GM12878 (cell line): ENCODE data around the gene PPP6R1. TPM values are rescaled to one million over a fixed set of nuclear protein-coding genes. Genes with fewer than 3 reads are reported as not detected.
A peak's percentile ranks its signal among the peaks of the same experiment; 100 is the strongest.

Experiments used
- ATAC-seq: fragments of 200-7000 bp; cut with Tn5 transposase; 3 replicates; pipeline ENCODE4 v1.9.1; 2020; ENCODE audit warnings: mild to moderate bottlenecking, moderate library complexity
- BruUV-seq: library from RNA; stranded (reverse); fragments of 400-500 nt; replicated peaks from 2 replicates; lab custom pipeline; 2021; lab: Mats Ljungman, UMichigan
- CTCF ChIA-PET: fragments of 300-600 bp; sonication (Branson Sonifier 250); formaldehyde crosslinking; extraction: SDS; loops from one replicate; lab custom pipeline; 2021; ENCODE audit warnings: inconsistent platforms; lab: Yijun Ruan, JAX
- POLR2A ChIA-PET: fragments of 350-600 bp; formaldehyde crosslinking; extraction: SDS; loops from one replicate; lab custom pipeline; 2021; ENCODE audit warnings: inconsistent platforms; lab: Charles Lee
- RAD21 ChIA-PET: fragments of 300-600 bp; sonication (Branson Sonifier 250); formaldehyde crosslinking; loops from one replicate; lab custom pipeline; 2023; ENCODE audit warnings: antibody characterized with exemption; ENCODE audit not compliant: unreplicated experiment; lab: Charles Lee
- SMC1A ChIA-PET: fragments of 300-600 bp; sonication (Branson Sonifier 250); formaldehyde crosslinking; loops from one replicate; lab custom pipeline; 2023; ENCODE audit not compliant: unreplicated experiment, uncharacterized antibody; lab: Charles Lee
- DNase-seq: peaks from one replicate; pipeline ENCODE4 v3.0.0-alpha.2; 2011; ENCODE audit warnings: low read depth, low spot score
- FAIRE-seq: peaks from 3 replicates; lab custom pipeline; 2011; peaks lifted over from hg19 to GRCh38; lab: Jason Lieb, UNC
- H2AFZ ChIP-seq: 2 replicates; pipeline ENCODE4 v1.6.0; 2011; ENCODE audit warnings: low read depth, low read length, control low read depth; ENCODE audit not compliant: control insufficient read depth
- H3K27ac ChIP-seq: 2 replicates; pipeline ENCODE4 v1.5.1; 2011; ENCODE audit warnings: control low read depth; ENCODE audit not compliant: control insufficient read depth, insufficient read depth
- H3K27me3 ChIP-seq, 2 experiments: replicated peaks in 1 of 2; 2 replicates each; pipeline versions ENCODE4 v1.6.0 to v1.6.1; 2011; ENCODE audit warnings: low read length in 1 of 2; ENCODE audit not compliant: control insufficient read depth in 2 of 2, insufficient read depth in 2 of 2
- H3K36me3 ChIP-seq, 2 experiments: 2 replicates each; pipeline ENCODE4 v1.5.1; 2011; ENCODE audit warnings: low read length in 1 of 2; ENCODE audit not compliant: control insufficient read depth in 2 of 2, insufficient read depth in 2 of 2
- H3K4me1 ChIP-seq: 2 replicates; pipeline ENCODE4 v1.6.1; 2011; ENCODE audit warnings: mild to moderate bottlenecking, low read length, moderate library complexity, mixed read lengths; ENCODE audit not compliant: control insufficient read depth, insufficient read depth
- H3K4me2 ChIP-seq: 2 replicates; pipeline ENCODE4 v1.6.0; 2011; ENCODE audit warnings: control low read depth; ENCODE audit not compliant: control insufficient read depth, insufficient read depth
- H3K4me3 ChIP-seq: fragments of 200-600 bp; sonication (generic); 2 replicates; pipeline ENCODE4 v1.5.1; 2016
- H3K79me2 ChIP-seq: 2 replicates; pipeline ENCODE4 v1.6.0; 2011; ENCODE audit warnings: low read length; ENCODE audit not compliant: control insufficient read depth, insufficient read depth
- H3K9ac ChIP-seq: 2 replicates; pipeline ENCODE4 v1.8.0; 2011; ENCODE audit warnings: low read length, control low read depth, mixed read lengths; ENCODE audit not compliant: control insufficient read depth, insufficient read depth
- H3K9me3 ChIP-seq: replicated peaks from 3 replicates; pipeline ENCODE4 v1.5.1; 2011; ENCODE audit warnings: mild to moderate bottlenecking, low read length; ENCODE audit not compliant: control insufficient read depth, insufficient read depth
- H4K20me1 ChIP-seq: 2 replicates; pipeline ENCODE4 v1.6.0; 2011; ENCODE audit not compliant: control insufficient read depth, insufficient read depth
- E4F1 ChIP-seq: fragments of 450-650 bp; IDR thresholded peaks from 2 replicates; pipeline ENCODE4 v1.6.1; 2018; ENCODE audit warnings: borderline replicate concordance, mild to moderate bottlenecking; ENCODE audit not compliant: partially characterized antibody
- EED ChIP-seq: sonication (generic); IDR thresholded peaks from 2 replicates; pipeline ENCODE4 v1.6.1; 2016; ENCODE audit warnings: antibody characterized with exemption, low read depth
- EP300 ChIP-seq, 2 experiments: fragments of 150-350 bp in 1 of 2; IDR thresholded peaks; 2 replicates each; pipeline ENCODE4 v1.6.1; 2011 to 2012; ENCODE audit warnings: low read depth in 2 of 2, low read length in 2 of 2, borderline replicate concordance in 1 of 2, improper control_type of control experiment in 1 of 2, inconsistent platforms in 1 of 2; ENCODE audit not compliant: control insufficient read depth in 1 of 2
- MTA2 ChIP-seq: fragments of 450-650 bp; IDR thresholded peaks from 2 replicates; pipeline ENCODE4 v1.6.1; 2016; ENCODE audit warnings: low read depth, mild to moderate bottlenecking, moderate library complexity
- NFYA ChIP-seq: IDR thresholded peaks from 2 replicates; pipeline ENCODE4 v1.6.1; 2011; ENCODE audit warnings: low read depth, mild to moderate bottlenecking, low read length, improper control_type of control experiment, borderline replicate concordance
- NR2F1 ChIP-seq: fragments of 450-650 bp; conservative IDR thresholded peaks from 2 replicates; pipeline ENCODE4 v1.6.1; 2017; ENCODE audit warnings: mild to moderate bottlenecking
- PBX3 ChIP-seq: IDR thresholded peaks from 2 replicates; pipeline ENCODE4 v1.6.1; 2011; ENCODE audit warnings: mild to moderate bottlenecking, low read depth, low read length, moderate library complexity; ENCODE audit not compliant: insufficient replicate concordance
- POU2F2 ChIP-seq: IDR thresholded peaks from 3 replicates; pipeline ENCODE4 v1.6.1; 2011; ENCODE audit warnings: low read depth, mild to moderate bottlenecking, low read length, borderline replicate concordance
- RAD51 ChIP-seq: fragments of 450-650 bp; IDR thresholded peaks from 2 replicates; pipeline ENCODE4 v1.6.1; 2016; ENCODE audit warnings: moderate library complexity, mild to moderate bottlenecking, inconsistent platforms
- RCOR1 ChIP-seq: conservative IDR thresholded peaks from 2 replicates; pipeline ENCODE4 v1.6.1; 2012; ENCODE audit warnings: low read depth, low read length, improper control_type of control experiment
- RELA ChIP-seq: fragments of 450-650 bp; IDR thresholded peaks from 2 replicates; pipeline ENCODE4 v1.8.0; 2014; ENCODE audit warnings: borderline replicate concordance; ENCODE audit not compliant: partially characterized antibody
- SIN3A ChIP-seq: IDR thresholded peaks from 2 replicates; pipeline ENCODE4 v1.6.1; 2012; ENCODE audit warnings: low read depth, low read length, improper control_type of control experiment
- SREBF1 ChIP-seq: IDR thresholded peaks from 2 replicates; pipeline ENCODE4 v1.6.1; 2012; ENCODE audit warnings: mild to moderate bottlenecking, low read length
- SRF ChIP-seq, 2 experiments: IDR thresholded peaks; 2 replicates each; pipeline ENCODE4 v1.6.1; 2011; ENCODE audit warnings: low read depth in 2 of 2, low read length in 2 of 2, mild to moderate bottlenecking in 1 of 2, moderate library complexity in 1 of 2
- STAT3 ChIP-seq: IDR thresholded peaks from 2 replicates; pipeline ENCODE4 v1.6.1; 2011; ENCODE audit warnings: low read depth, low read length, improper control_type of control experiment
- SUPT20H ChIP-seq: IDR thresholded peaks from 2 replicates; pipeline ENCODE4 v1.6.1; 2011; ENCODE audit warnings: low read depth, mild to moderate bottlenecking, low read length, moderate library complexity, borderline replicate concordance; ENCODE audit not compliant: control insufficient read depth
- WRNIP1 ChIP-seq: IDR thresholded peaks from 2 replicates; pipeline ENCODE4 v1.6.1; 2011; ENCODE audit warnings: low read depth, low read length, improper control_type of control experiment, borderline replicate concordance
- ZNF24 ChIP-seq: fragments of 450-650 bp; IDR thresholded peaks from 2 replicates; pipeline ENCODE4 v1.6.1; 2017; ENCODE audit warnings: antibody characterized with exemption, mild to moderate bottlenecking
- ZSCAN29 ChIP-seq: fragments of 450-650 bp; IDR thresholded peaks from 2 replicates; pipeline ENCODE4 v1.6.1; 2017; ENCODE audit warnings: mild to moderate bottlenecking, moderate library complexity
- ZZZ3 ChIP-seq: IDR thresholded peaks from 2 replicates; pipeline ENCODE4 v1.6.1; 2011; ENCODE audit warnings: low read depth; ENCODE audit not compliant: control insufficient read depth, insufficient read length
- WGBS: methylation state at CpG from one replicate; pipeline ENCODE4 v1.1.6; 2016; ENCODE audit warnings: low lambda C conversion rate; ENCODE audit not compliant: insufficient replicate concordance, insufficient coverage; ENCODE audit errors: missing lambda C conversion rate; 5-methylcytosine and 5-hydroxymethylcytosine counted together
- in situ Hi-C: fragments of 300-500 bp; cut with MboI; formaldehyde crosslinking; loops from 9 replicates; pipeline ENCODE4 v1.14.3; 2018; ENCODE audit warnings: mixed read lengths
- intact Hi-C: fragments of 100-400 bp; cut with micrococcal nuclease; formaldehyde crosslinking; loops from one replicate; pipeline ENCODE4 v1.14.2; 2022; ENCODE audit not compliant: unreplicated experiment
- polyA plus RNA-seq, 11 experiments: library from polyadenylated mRNA; depleted of rRNA in 4 of 11; unstranded in 6 of 11; stranded (reverse) in 5 of 11; fragments of >200 nt; fragmentation: Nextera tagmentation in 4 of 11; fragmentation: Illumina TruSeq in 1 of 11; extraction: Ambion mirVana in 4 of 11; extraction: Trizol in 1 of 11; gene quantifications; 1 replicate in 1 of 11; 2 replicates in 10 of 11; pipeline versions ENCODE4 v1.2.1 to v1.2.3, GENCODE V29; 2011 to 2016; ENCODE audit warnings: inconsistent platforms in 2 of 11, missing spikeins in 2 of 11, low read depth in 1 of 11
- total RNA-seq, 4 experiments: library from RNA; depleted of rRNA in 3 of 4; stranded (reverse); fragments of >200 nt in 3 of 4; fragmentation: Illumina TruSeq in 1 of 4; extraction: Trizol in 1 of 4; gene quantifications; 2 replicates each; pipeline versions ENCODE4 v1.2.1 to v1.2.3, GENCODE V29; 2013 to 2021

The PPP6R1 gene
- total and polyA plus RNA-seq, 10 of the 15 experiments (the other 5 are each of a cell fraction or from before 2014, with no cell fraction given): 0.80 to 173 (median 63.7) TPM

GRCh38 chr19:55301459-55302317 is 42.9 kb upstream of the PPP6R1 start:
- H3K9me3 ChIP-seq: no peaks in the 10 kb centered on the region
- no peaks in the 10 kb centered on the region; the same call in 1 of the 2 replicates for H4K20me1 ChIP-seq
- peak; percentile 61 for FAIRE-seq
- intact Hi-C loops (loop anchor here (5.0 kb wide), 1 partner anchor 81 kb away; the partner anchor contains the start of gene TMEM238), in situ Hi-C loops (no loop called here)
- H3K27ac ChIP-seq: peak overlapping the region; percentile 27
- H3K4me3 ChIP-seq: peak overlapping the region; percentile 67; the same call in 1 of the 2 replicates
- no peaks in the 10 kb centered on the region for H3K36me3 ChIP-seq
- H3K4me1 ChIP-seq: peaks cover 11% of the 10 kb centered on the region
- ChIA-PET CTCF (interaction anchor here (0.5 to 3.8 kb wide), 34 partner anchors 10 to 216 kb away, joined by 3 to 49 read pairs (median 5); partner anchors contain the start of genes BRSK1, HSPBP1, KMT5C and TMEM150B), SMC1A (interaction anchor here (0.8 to 3.5 kb wide), 12 partner anchors 10 to 331 kb away, joined by 3 to 22 read pairs (median 4); partner anchors contain the start of genes ISOC2, KMT5C and TMEM238), RAD21 (interaction anchor here (0.6 to 2.8 kb wide), 14 partner anchors 10 to 329 kb away, joined by 3 to 28 read pairs (median 5); partner anchors contain the start of genes ISOC2, KMT5C, PPP6R1 and TMEM238), POLR2A (interaction anchor here (0.6 to 2.8 kb wide), 5 partner anchors 14 to 106 kb away, joined by 3 to 14 read pairs (median 4); partner anchors contain the start of genes KMT5C, PPP6R1, TMEM238 and UBE2S)
- H3K79me2 ChIP-seq: no peaks in the 10 kb centered on the region
- 14% methylated on average over 42 of the region's 42 CpGs for WGBS
- ATAC-seq: peak; percentile 93
- peak overlapping the region; percentile 96 for H2AFZ ChIP-seq
- H3K4me2 ChIP-seq: peak overlapping the region; percentile 83
- no peaks in the 10 kb centered on the region for H3K27me3 ChIP-seq
- peak; percentile 59 for DNase-seq
- BruUV-seq: no TSS peak
- peak overlapping the region; percentile 8; the same call in 1 of the 2 replicates for H3K9ac ChIP-seq
- TF ChIP-seq MTA2: peak; percentile 58
- no peak for TF ChIP-seq EED
- TF ChIP-seq ZZZ3: no peak
- no peak for TF ChIP-seq SUPT20H
- TF ChIP-seq SRF (IDR thresholded peaks at IDR 0.05; ENCODE audit: low read depth in 2 of 2, low read length in 2 of 2): no peak
- no peak for TF ChIP-seq NR2F1
- TF ChIP-seq ZSCAN29: no peak
- TF ChIP-seq RCOR1: no peak
- TF ChIP-seq STAT3: no peak
- peak; percentile 30 for TF ChIP-seq RELA
- no peak for TF ChIP-seq ZNF24
- no peak for TF ChIP-seq POU2F2
- TF ChIP-seq E4F1: no peak
- no peak for TF ChIP-seq EP300 (IDR thresholded peaks at IDR 0.05; ENCODE audit: borderline replicate concordance in 1 of 2, control insufficient read depth in 1 of 2, low read depth in 2 of 2, low read length in 2 of 2)
- no peak for TF ChIP-seq WRNIP1
- no peak for TF ChIP-seq SIN3A
- TF ChIP-seq NFYA: no peak
- no peak for TF ChIP-seq SREBF1
- TF ChIP-seq PBX3: no peak
- TF ChIP-seq RAD51: no peak
